Activated gamma-delta T cell treated with anti-CD3 and anti-CD28 coated beads, Interleukin-2, amount 50 U/mL, for 16 hours (primary cell): ENCODE data around the gene TEX44.
A peak's percentile ranks its signal among the peaks of the same experiment; 100 is the strongest.

Experiments used
- DNase-seq: peaks from one replicate; pipeline ENCODE4 v3.0.0-alpha.2; 2020; ENCODE audit warnings: low read depth

The TEX44 gene

DNA sequence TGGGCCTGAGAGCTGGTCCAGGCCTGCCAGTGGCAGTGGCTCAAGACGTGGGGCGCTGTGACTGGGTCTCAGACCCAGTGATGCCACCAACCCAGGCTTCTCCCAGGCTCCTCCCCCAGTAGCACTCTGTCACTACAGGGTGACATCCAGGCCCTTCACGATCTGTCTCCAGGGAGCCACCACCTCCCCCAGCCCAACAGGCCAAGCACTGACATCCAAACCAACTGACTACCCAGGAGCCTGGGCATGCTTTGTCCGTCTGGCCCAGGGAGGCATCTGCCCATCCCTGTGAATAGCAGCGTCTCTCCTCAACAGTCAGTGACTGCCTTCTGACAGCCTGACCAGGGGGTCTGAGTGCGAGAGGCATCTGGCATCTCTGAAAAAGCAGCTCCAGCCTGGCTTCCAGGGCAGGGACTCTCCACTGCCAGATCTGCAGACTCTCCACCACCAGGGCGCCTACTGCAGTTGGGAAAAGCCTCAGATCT lies 13.0 kb downstream of the TEX44 start:
- DNase-seq: no peak

DNA sequence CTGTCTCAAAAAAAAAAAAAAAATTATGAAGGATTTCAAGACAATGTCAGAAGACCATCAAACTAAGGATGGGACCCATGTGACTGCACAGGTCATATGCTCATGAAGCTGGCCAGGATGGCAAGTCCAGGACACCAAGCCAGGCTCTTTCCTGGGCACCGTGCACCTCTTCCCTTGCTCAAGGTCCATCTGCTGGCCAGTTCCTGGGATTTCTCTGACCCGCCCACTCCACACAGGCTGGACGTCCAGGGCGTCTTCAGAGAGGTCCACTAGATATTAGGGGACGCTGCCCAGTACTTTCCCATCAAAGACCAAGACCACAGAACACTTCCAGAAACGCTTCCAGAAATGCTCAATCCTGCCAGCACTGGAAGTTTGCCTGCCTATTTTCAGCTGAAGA lies 14.3 kb downstream of the TEX44 start:
- DNase-seq: no peak

GRCh38 chr2:231611273-231612108 lies 18.8 kb downstream of the TEX44 start:
- DNase-seq: no peak

DNA sequence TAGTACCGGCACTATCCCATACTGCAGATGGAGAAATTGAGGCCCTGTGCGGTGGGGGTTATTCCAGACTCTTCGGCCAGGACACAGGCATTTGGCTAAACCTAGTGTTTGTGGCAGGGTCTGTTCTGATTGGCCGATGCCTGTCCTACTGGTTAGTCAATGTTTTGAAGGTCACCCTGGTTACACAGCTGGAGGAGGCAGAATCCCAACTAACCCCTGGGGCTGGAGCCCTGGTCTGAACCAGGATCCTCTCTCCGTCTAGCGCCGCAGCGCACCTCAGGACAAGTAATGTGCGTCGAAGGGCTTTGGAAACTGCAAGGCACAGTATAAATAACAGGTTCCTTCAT lies 19.4 kb downstream of the TEX44 start:
- DNase-seq: no peak

DNA sequence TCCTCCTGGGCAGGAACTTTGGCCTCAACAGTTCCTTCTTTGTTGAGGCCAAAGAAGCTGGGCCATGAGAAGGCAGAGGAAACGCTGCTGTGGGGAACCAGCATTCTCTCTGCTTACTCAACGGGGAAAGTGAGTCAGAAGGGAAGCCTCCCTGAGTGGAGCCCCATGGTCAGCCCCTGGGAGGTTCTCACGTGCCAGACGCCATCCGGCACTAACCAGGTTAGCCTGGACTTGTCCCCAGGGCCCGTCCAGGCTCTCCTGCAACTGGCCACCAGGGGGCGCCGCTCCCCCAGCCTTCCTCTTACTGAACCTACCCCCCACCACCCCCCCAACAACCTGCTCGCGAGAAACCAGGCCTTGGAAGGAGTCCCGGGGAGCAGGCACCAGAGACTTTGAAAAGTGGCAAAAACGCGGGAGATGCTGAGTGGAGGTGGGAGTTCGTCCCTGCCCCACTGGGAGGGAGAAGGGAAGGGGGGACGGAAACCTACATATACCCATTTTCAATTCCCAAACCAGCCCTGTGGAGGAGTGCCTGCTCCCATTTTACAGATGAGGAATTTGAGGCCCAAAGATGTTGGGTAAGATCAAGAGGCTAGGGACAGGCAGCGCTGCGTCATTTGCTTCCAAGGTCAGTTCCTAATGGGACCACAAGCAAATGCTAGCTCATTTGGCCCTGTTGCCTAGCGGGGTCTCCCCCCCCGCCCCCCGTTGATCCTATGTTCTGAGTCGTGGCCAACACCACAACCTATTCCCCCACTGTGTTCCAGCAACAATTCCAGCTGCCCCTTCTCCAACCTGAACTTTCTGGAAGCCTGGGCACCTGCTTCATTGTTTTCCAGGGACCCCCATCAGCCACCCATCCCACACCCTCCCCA lies 20.0 kb downstream of the TEX44 start:
- DNase-seq: peak; percentile 85

GRCh38 chr2:231613331-231613662 lies 20.6 kb downstream of the TEX44 start:
- DNase-seq: no peak

DNA sequence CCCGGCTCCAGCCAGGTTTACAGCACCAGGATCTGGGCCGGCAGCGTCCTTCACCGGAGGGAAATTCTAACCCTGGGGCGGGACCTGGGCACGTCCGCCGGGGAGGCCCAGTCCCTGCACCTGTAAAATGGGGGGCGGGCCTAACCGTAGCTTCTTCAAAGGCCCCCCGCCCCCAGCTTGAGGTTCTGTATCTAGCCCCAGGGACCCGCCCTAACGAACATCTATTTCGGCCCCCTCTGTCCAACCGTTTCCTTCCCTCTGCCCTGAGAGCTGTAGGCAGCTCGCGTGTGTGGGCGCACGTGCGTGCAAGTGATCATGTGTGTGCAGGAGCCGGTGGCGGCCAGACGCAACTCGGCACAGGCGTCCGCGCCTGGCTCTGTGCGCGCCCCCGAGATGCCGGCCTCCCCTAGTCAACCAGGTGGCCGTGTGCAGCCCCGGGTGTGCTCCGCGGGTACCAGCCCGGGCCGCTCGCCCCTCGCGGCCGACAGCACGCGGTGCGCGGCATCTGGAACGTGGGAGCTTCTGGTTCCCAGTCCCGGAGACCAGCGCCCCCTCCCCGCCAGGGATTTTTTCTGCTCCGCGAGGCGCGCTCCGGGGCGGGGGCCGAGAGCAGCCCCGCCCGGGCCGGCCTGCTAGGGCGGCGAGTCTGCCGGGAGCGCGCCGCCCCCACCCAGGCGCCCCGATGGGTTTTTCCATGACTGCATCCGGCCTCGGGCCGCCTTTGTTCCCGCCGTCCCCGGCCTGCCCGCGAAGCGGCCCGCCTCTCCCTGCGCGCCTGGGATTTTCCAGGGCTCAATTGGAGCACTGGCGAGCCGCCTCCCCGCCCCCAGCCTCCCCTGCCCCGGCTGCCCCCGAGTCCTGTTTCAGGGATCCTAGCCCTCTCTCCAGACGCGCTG lies 21.2 kb downstream of the TEX44 start:
- peak; percentile 68 for DNase-seq

DNA sequence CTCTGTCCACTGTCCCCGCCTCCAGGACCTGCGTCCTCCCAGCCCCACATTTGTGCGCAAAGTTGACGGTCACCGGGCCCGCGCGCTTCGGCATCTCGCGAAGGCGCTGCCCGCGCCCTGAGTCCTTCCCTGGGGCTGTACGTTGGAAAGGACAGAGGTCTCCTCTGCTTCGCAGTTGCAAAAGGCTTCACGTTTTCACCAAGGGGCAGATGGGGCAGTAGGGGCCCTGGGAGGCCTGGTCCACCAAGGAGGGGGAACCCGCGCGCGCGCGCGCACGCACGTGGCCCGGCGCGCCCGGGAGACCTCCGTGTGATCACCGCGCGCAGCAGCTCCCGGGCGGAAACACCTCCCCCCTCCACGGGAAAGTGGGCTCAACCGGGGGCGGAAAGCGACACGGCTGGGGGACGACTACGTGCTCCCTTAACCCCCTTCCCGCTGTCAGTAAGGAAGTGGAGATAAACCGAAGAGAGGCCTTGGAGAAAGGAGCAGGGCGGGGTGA lies 21.9 kb downstream of the TEX44 start:
- DNase-seq: no peak

- DNase-seq: no peak
Measured at GRCh38 chr2:231615058-231615671, 22.5 kb downstream of the TEX44 start.

- DNase-seq: no peak
Measured at GRCh38 chr2:231616296-231616695, 23.6 kb downstream of the TEX44 start.

GRCh38 chr2:231617059-231617926 lies 24.6 kb downstream of the TEX44 start:
- DNase-seq: no peak

DNA sequence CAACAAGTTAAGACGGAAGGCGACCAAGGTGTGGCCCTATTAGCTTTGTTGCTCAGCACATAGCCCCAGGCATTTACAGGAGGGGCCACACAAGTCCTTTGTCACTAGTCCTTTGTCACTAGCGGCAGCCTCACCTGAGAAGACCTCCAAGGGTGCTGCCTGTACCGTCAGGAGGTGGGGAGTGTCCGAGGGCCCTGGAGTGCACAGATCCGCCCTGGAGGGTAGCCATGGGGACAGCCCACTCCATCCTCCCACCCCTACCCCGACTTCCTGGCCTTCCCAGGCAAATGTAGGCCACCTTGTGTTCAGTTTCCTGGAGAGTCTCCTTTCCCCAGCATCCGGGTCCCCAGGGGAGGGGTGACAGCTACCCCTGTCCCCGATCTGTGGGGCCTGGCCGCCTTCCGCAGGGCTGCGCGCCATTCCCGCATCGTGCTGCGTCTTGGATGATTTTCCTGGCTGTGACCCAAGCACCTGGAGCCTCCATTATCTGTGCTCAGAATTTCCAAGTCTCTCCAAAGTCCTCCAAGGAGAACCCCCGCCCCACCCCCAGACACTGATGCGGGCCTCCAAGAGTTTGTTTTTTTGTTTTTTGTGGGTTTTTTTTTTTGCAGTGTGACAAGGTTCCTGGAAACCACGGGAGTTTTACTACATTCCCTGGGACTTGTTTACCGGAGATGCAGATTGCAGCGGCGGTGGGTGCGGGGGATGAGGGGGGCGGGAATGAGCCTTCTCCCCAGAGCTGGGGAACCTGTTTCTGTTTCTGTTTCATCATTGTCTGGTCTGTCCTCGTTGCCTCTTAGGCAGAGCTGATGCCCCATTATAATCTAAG lies 28.6 kb downstream of the TEX44 start:
- no peak for DNase-seq

GRCh38 chr2:231622963-231623362 lies 30.3 kb downstream of the TEX44 start:
- no peak for DNase-seq

- no peak for DNase-seq
Measured at GRCh38 chr2:231626449-231626848, 33.8 kb downstream of the TEX44 start.

GRCh38 chr2:231627384-231628120 lies 34.9 kb downstream of the TEX44 start:
- DNase-seq: no peak

GRCh38 chr2:231632559-231633142 lies 40.0 kb downstream of the TEX44 start:
- no peak for DNase-seq

- no peak for DNase-seq
Measured at GRCh38 chr2:231633241-231633976, 40.7 kb downstream of the TEX44 start.

- DNase-seq: no peak
Measured at GRCh38 chr2:231634412-231634811, 41.7 kb downstream of the TEX44 start.
